ENCODE data around the gene COBL. TPM values are rescaled to one million over a fixed set of nuclear protein-coding genes. Genes with fewer than 3 reads are reported as not detected.

Gene COBL
- total RNA-seq, 4 donors from 2014 or later: 62.4 to 114 (median 72.2) TPM

DNA sequence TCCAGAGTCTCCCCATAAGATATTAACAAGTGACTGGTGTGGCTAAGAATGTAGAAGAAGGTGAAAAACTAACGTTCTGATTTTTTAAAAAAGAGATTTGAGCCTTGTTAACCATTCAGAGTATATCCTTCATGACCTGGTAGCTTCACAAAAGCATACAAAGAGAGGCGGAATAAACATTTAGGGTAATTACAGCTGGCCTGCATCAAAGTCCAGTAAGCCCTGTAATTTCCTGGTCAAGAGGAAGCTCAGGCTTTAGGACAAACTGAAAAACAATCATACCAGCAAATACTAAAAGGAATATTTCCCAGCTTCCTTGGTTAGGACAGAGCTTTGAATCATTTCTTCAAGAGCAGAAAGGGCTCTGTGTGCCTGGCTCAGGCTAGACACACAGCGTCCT is 165.2 kb downstream of the COBL start:
- in situ Hi-C loops (cut with MboI; ENCODE audit: low pct_ligation_motif_present in 1 of 4, low pct_unique_long_range_greater_than_20kb in 1 of 4, low sequenced_read_pairs in 3 of 4) (loop anchor here in 3 of 4 donors (25.0 kb wide), 3 partner anchors 689 to 1064 kb away; partner anchors contain the start of genes FIGNL1 (in 1 of the 3) and ZPBP (in 1 of the 3)), intact Hi-C loops (cut with DNase I; ENCODE audit: low total_unique reads) (no loop called here)
- Histone ChIP-seq H3K4me3 (no peak overlapping the region), H3K27me3 (no peaks in the 10 kb centered on the region), H3K36me3 (no peaks in the 10 kb centered on the region), H3K27ac (peak overlapping the region in 1 of 4 donors; percentile 13), H3K9me3 (peaks cover 9 to 14% of the 10 kb centered on the region in 2 donors), H3K4me1 (peaks cover 3 to 12% (median 7%) of the 10 kb centered on the region in 4 donors)
- TF ChIP-seq POLR2A (IDR thresholded peaks at IDR 0.05): no peak
- no peak for TF ChIP-seq EP300 (IDR thresholded peaks at IDR 0.05; ENCODE audit: low read depth)
- TF ChIP-seq, protein P1, sequence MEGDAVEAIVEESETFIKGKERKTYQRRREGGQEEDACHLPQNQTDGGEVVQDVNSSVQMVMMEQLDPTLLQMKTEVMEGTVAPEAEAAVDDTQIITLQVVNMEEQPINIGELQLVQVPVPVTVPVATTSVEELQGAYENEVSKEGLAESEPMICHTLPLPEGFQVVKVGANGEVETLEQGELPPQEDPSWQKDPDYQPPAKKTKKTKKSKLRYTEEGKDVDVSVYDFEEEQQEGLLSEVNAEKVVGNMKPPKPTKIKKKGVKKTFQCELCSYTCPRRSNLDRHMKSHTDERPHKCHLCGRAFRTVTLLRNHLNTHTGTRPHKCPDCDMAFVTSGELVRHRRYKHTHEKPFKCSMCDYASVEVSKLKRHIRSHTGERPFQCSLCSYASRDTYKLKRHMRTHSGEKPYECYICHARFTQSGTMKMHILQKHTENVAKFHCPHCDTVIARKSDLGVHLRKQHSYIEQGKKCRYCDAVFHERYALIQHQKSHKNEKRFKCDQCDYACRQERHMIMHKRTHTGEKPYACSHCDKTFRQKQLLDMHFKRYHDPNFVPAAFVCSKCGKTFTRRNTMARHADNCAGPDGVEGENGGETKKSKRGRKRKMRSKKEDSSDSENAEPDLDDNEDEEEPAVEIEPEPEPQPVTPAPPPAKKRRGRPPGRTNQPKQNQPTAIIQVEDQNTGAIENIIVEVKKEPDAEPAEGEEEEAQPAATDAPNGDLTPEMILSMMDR (IDR thresholded peaks at IDR 0.05): no peak
- no peak for DNase-seq
- WGBS, 2 donors (ENCODE audit: low coverage in 1 of 2): 52% methylated on average over 3 of the region's 3 CpGs; no CpG with 5 or more reads in 1 of the 2 donors

DNA sequence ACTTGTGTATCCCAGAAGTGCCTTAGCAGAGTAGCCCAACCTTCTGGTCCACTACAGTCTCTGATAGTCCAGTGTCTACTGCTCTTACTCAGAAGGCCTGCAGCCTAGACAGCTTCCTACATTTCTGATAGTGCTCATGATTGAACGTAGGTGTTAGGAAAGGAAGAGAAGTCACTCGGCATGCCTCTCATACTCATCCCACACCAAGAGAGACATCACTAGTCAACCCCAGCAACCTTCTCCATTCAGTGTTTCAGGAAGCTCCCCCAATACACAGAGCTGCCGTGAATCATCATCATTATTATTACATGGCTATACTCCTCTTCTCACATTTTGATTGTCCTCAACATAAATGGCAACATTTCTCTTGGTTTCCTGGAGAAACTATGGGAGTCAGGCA is 166.4 kb downstream of the COBL start:
- no peaks in the 10 kb centered on the region for H3K27me3 ChIP-seq
- in situ Hi-C loops (cut with MboI; ENCODE audit: low pct_ligation_motif_present in 1 of 4, low pct_unique_long_range_greater_than_20kb in 1 of 4, low sequenced_read_pairs in 3 of 4) (loop anchor here in 3 of 4 donors (25.0 kb wide), 3 partner anchors 688 to 1063 kb away; partner anchors contain the start of genes FIGNL1 (in 1 of the 3) and ZPBP (in 1 of the 3)), intact Hi-C loops (cut with DNase I; ENCODE audit: low total_unique reads) (no loop called here)
- no peaks in the 10 kb centered on the region for H3K36me3 ChIP-seq
- peaks cover 3 to 12% (median 7%) of the 10 kb centered on the region in 4 donors for H3K4me1 ChIP-seq
- peaks cover 9 to 14% of the 10 kb centered on the region in 2 donors for H3K9me3 ChIP-seq
- TF ChIP-seq POLR2A (IDR thresholded peaks at IDR 0.05) (no peak), POLR2AphosphoS5 (IDR thresholded peaks at IDR 0.05) (no peak), EP300 (IDR thresholded peaks at IDR 0.05; ENCODE audit: low read depth) (no peak)
- TF ChIP-seq, protein P1 (IDR thresholded peaks at IDR 0.05): no peak
- no peak for DNase-seq
- H3K27ac ChIP-seq: no peak overlapping the region
- H3K4me3 ChIP-seq: no peak overlapping the region
- 87 to 100% methylated on average over 1 to 3 of the region's 3 CpGs for WGBS, 2 donors (ENCODE audit: low coverage in 1 of 2)

DNA sequence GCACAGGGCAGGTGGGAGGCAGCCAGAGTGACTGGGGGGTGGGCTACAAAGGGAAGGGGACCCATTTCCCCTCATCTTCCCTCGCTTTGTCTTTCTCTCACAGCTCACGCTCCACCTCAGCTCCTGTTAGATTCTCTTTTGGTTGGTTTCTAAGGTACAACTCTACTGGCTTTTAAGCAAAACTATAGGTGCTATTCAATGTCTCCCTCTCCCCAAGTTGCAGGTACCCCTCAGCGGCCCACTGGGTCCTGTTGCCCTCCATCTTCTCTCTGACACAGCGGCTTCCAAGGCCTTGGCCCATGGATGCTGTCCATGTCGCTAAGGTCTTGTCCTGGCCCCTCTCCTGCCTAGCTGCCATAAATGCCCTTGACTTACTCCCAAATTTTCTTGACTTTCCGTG is 168.4 kb downstream of the COBL start:
- H3K27me3 ChIP-seq: no peaks in the 10 kb centered on the region
- no peak overlapping the region for H3K4me3 ChIP-seq
- H3K9me3 ChIP-seq: peaks cover 9 to 14% of the 10 kb centered on the region in 2 donors
- 95 to 100% methylated on average over 3 to 6 of the region's 6 CpGs for WGBS, 2 donors (ENCODE audit: low coverage in 1 of 2)
- in situ Hi-C loops (cut with MboI; ENCODE audit: low pct_ligation_motif_present in 1 of 4, low pct_unique_long_range_greater_than_20kb in 1 of 4, low sequenced_read_pairs in 3 of 4): loop anchor here in 1 of 4 donors (25.0 kb wide), 1 partner anchor 686 kb away; the partner anchor contains the start of gene FIGNL1
- intact Hi-C loops (cut with DNase I; ENCODE audit: low total_unique reads): no loop called here
- no peaks in the 10 kb centered on the region for H3K36me3 ChIP-seq
- DNase-seq: no peak
- TF ChIP-seq, protein P1 (IDR thresholded peaks at IDR 0.05): no peak
- TF ChIP-seq POLR2A (IDR thresholded peaks at IDR 0.05): no peak
- no peak for TF ChIP-seq EP300 (IDR thresholded peaks at IDR 0.05; ENCODE audit: low read depth)
- no peak for TF ChIP-seq POLR2AphosphoS5 (IDR thresholded peaks at IDR 0.05)
- peaks cover 3 to 15% (median 7%) of the 10 kb centered on the region in 4 donors for H3K4me1 ChIP-seq
- no peak overlapping the region for H3K27ac ChIP-seq

GRCh38 chr7:51146816-51147586 is 169.6 kb downstream of the COBL start:
- DNase-seq: no peak
- Histone ChIP-seq H3K36me3 (no peaks in the 10 kb centered on the region), H3K9me3 (peaks cover 9 to 14% of the 10 kb centered on the region in 2 donors), H3K4me3 (no peak overlapping the region), H3K4me1 (peaks cover 3 to 15% (median 7%) of the 10 kb centered on the region in 4 donors), H3K27ac (no peak overlapping the region), H3K27me3 (no peaks in the 10 kb centered on the region)
- TF ChIP-seq, protein P1 (IDR thresholded peaks at IDR 0.05): no peak
- TF ChIP-seq EP300 (IDR thresholded peaks at IDR 0.05; ENCODE audit: low read depth): no peak
- no peak for TF ChIP-seq POLR2A (IDR thresholded peaks at IDR 0.05)
- TF ChIP-seq POLR2AphosphoS5 (IDR thresholded peaks at IDR 0.05): no peak
- 96 to 99% methylated on average over 5 to 7 of the region's 7 CpGs for WGBS, 2 donors (ENCODE audit: low coverage in 1 of 2)
- in situ Hi-C loops (cut with MboI; ENCODE audit: low pct_ligation_motif_present in 1 of 4, low pct_unique_long_range_greater_than_20kb in 1 of 4, low sequenced_read_pairs in 3 of 4): loop anchor here in 1 of 4 donors (25.0 kb wide), 1 partner anchor 685 kb away; the partner anchor contains the start of gene FIGNL1
- intact Hi-C loops (cut with DNase I; ENCODE audit: low total_unique reads): no loop called here

Data from transverse colon (tissue), 4 donors.